Breast epithelium (tissue), 4 donors: ENCODE data around the gene CELF3. TPM values are rescaled to one million over a fixed set of nuclear protein-coding genes. Genes with fewer than 3 reads are reported as not detected.

Experiments used
- DNase-seq, 2 donors: peaks; one replicate each; pipeline ENCODE4 v3.0.0-alpha.2; 2019; ENCODE audit warnings: low spot score in 2 of 2
- H3K27ac ChIP-seq, 2 donors: fragments of 200-600 bp; sonication (generic) in 1 of 2; one replicate each; pipeline ENCODE4 v1.5.1; 2016 to 2019; ENCODE audit warnings: mild to moderate bottlenecking in 1 of 2
- H3K27me3 ChIP-seq, 2 donors: fragments of 200-600 bp; sonication (generic) in 1 of 2; one replicate each; pipeline versions ENCODE4 v1.5.1 to v1.6.0; 2017 to 2019; ENCODE audit warnings: control low read depth in 1 of 2, mild to moderate bottlenecking in 1 of 2
- H3K36me3 ChIP-seq: fragments of 200-600 bp; one replicate; pipeline ENCODE4 v1.5.1; 2019
- H3K4me1 ChIP-seq, 2 donors: fragments of 200-600 bp; sonication (generic); one replicate each; pipeline ENCODE4 v1.5.1; 2016 to 2019; ENCODE audit warnings: control low read depth in 1 of 2
- H3K4me3 ChIP-seq, 3 donors: fragments of 200-600 bp; sonication (generic); 1 replicate in 2 of 3; 2 replicates in 1 of 3; pipeline ENCODE4 v1.5.1; 2016 to 2019; ENCODE audit warnings: mild to moderate bottlenecking in 3 of 3, moderate library complexity in 2 of 3
- H3K9me3 ChIP-seq, 2 donors: fragments of 200-600 bp; sonication (generic) in 1 of 2; one replicate each; pipeline ENCODE4 v1.5.1; 2016 to 2019; ENCODE audit warnings: control low read depth in 1 of 2
- CTCF ChIP-seq, 3 donors: fragments of 450-650 bp; IDR thresholded peaks; one replicate each; pipeline ENCODE4 v1.5.1; 2016 to 2017; ENCODE audit warnings: antibody characterized with exemption in 3 of 3, mild to moderate bottlenecking in 3 of 3, moderate library complexity in 3 of 3
- POLR2A ChIP-seq: fragments of 450-650 bp; IDR thresholded peaks from one replicate; pipeline ENCODE4 v1.6.1; 2016; ENCODE audit warnings: antibody characterized with exemption, mild to moderate bottlenecking, moderate library complexity
- POLR2AphosphoS5 ChIP-seq, 3 donors: sonication (generic); formaldehyde crosslinking; IDR thresholded peaks; one replicate each; pipeline ENCODE4 v1.6.1; 2017; ENCODE audit warnings: antibody characterized with exemption in 3 of 3
- intact Hi-C: fragments of 100-400 bp; cut with DNase I; formaldehyde crosslinking; loops from one replicate; pipeline ENCODE4 v1.15.1; 2023; ENCODE audit warnings: low total_unique reads
- total RNA-seq, 3 donors: library from RNA; depleted of rRNA; stranded (reverse); fragments of >200 nt; gene quantifications; one replicate each; pipeline ENCODE4 v1.1.0, GENCODE V29; 2016

Gene CELF3
- total RNA-seq, 3 donors from 2014 or later, result not detected

- intact Hi-C loops, result no loop called here
- Histone ChIP-seq H3K36me3 (no peaks in the 10 kb centered on the region), H3K27me3 (peaks cover 0 to 25% of the 10 kb centered on the region in 2 donors), H3K9me3 (no peaks in the 10 kb centered on the region), H3K4me1 (no peaks in the 10 kb centered on the region), H3K4me3 (peak overlapping the region; percentile 37 to 57 (median 43)), H3K27ac (peak overlapping the region; percentile 7 to 33)
- TF ChIP-seq POLR2A, result no peak
- no peak for TF ChIP-seq POLR2AphosphoS5 (IDR thresholded peaks at IDR 0.05)
- no peak for TF ChIP-seq CTCF (IDR thresholded peaks at IDR 0.05)
- no peak for DNase-seq
These were observed 4.0 kb upstream of the CELF3 start for GRCh38 chr1:151720554-151720953.

- intact Hi-C loops, result no loop called here
- no peak overlapping the region for H3K4me3 ChIP-seq
- H3K27me3 ChIP-seq, result peaks cover 0 to 28% of the 10 kb centered on the region in 2 donors
- H3K9me3 ChIP-seq, result no peaks in the 10 kb centered on the region
- DNase-seq, result no peak
- no peaks in the 10 kb centered on the region for H3K4me1 ChIP-seq
- H3K27ac ChIP-seq, result no peak overlapping the region
- H3K36me3 ChIP-seq, result no peaks in the 10 kb centered on the region
- TF ChIP-seq CTCF (IDR thresholded peaks at IDR 0.05) (no peak), POLR2A (no peak), POLR2AphosphoS5 (IDR thresholded peaks at IDR 0.05) (no peak)
These were observed 3.5 kb upstream of the CELF3 start for GRCh38 chr1:151720125-151720524.

- DNase-seq, result no peak
- TF ChIP-seq POLR2AphosphoS5 (IDR thresholded peaks at IDR 0.05) (no peak), CTCF (IDR thresholded peaks at IDR 0.05) (no peak), POLR2A (no peak)
- no peaks in the 10 kb centered on the region for H3K36me3 ChIP-seq
- H3K27ac ChIP-seq, result peak overlapping the region; percentile 15 to 25
- H3K4me3 ChIP-seq, result no peak overlapping the region
- H3K27me3 ChIP-seq, result peaks cover 0 to 35% of the 10 kb centered on the region in 2 donors
- no peaks in the 10 kb centered on the region for H3K4me1 ChIP-seq
- no peaks in the 10 kb centered on the region for H3K9me3 ChIP-seq
- intact Hi-C loops, result no loop called here
These were observed 2.1 kb upstream of the CELF3 start for GRCh38 chr1:151718666-151719065.

- no peaks in the 10 kb centered on the region for H3K4me1 ChIP-seq
- no peaks in the 10 kb centered on the region for H3K9me3 ChIP-seq
- H3K27me3 ChIP-seq, result peaks cover 0 to 35% of the 10 kb centered on the region in 2 donors
- H3K27ac ChIP-seq, result peak overlapping the region in 1 of 2 donors; percentile 25
- no peaks in the 10 kb centered on the region for H3K36me3 ChIP-seq
- no peak for DNase-seq
- TF ChIP-seq CTCF (IDR thresholded peaks at IDR 0.05), result no peak
- TF ChIP-seq POLR2A, result no peak
- no peak for TF ChIP-seq POLR2AphosphoS5 (IDR thresholded peaks at IDR 0.05)
- intact Hi-C loops, result no loop called here
- H3K4me3 ChIP-seq, result no peak overlapping the region
These were observed 1.4 kb upstream of the CELF3 start for GRCh38 chr1:151718011-151718431.

- peaks cover 0 to 35% of the 10 kb centered on the region in 2 donors for H3K27me3 ChIP-seq
These were observed 219 bp downstream of the CELF3 start for GRCh38 chr1:151716405-151716762.

More at GRCh38 chr1:151716405-151716762, 219 bp downstream of the CELF3 start:
- intact Hi-C loops, result no loop called here
- DNase-seq, result no peak
- Histone ChIP-seq H3K4me1 (no peaks in the 10 kb centered on the region), H3K27ac (no peak overlapping the region), H3K4me3 (peak overlapping the region in 1 of 3 donors; percentile 35), H3K36me3 (no peaks in the 10 kb centered on the region), H3K9me3 (no peaks in the 10 kb centered on the region)
- no peak for TF ChIP-seq POLR2A
- TF ChIP-seq POLR2AphosphoS5 (IDR thresholded peaks at IDR 0.05), result no peak
- no peak for TF ChIP-seq CTCF (IDR thresholded peaks at IDR 0.05)
